Stimulated activated CD4-positive, alpha-beta T cell treated with anti-CD3 and anti-CD28 coated beads, TNF-alpha, amount 100 ng/mL, for 24 hours (primary cell): ENCODE results near the gene SBNO2.
"Not testable (repeated sequence)": the region's sequence is repeated elsewhere in the genome, so short reads cannot be mapped to it uniquely, and the experiment has no call there.

Source experiments
- DNase-seq, 3 experiments: peaks; one replicate each; pipeline ENCODE4 v3.0.0-alpha.2; 2020; ENCODE audit warnings: low read depth in 3 of 3

Gene SBNO2

DNA sequence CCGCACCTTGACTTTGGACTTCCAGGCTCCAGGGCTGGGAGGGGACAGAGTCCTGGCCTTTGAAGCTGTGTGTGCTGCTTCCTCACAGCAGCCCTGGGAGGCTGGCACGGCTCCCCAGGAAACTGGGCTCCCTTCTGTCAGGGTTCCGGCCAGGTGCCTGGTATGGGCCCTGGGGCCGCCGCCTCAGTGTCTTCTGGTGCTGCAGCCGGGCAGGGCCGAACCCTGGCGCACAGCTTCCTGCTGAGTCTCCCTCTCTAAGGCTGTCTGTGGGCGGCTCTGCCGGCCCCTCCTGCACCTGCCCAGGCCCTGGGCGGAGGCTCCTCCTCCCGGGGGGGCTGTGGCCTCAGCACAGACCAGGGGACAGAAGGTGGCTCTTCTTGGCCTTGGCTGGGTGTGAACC lies 37.9 kb downstream of the SBNO2 start:
- no peak for DNase-seq

DNA sequence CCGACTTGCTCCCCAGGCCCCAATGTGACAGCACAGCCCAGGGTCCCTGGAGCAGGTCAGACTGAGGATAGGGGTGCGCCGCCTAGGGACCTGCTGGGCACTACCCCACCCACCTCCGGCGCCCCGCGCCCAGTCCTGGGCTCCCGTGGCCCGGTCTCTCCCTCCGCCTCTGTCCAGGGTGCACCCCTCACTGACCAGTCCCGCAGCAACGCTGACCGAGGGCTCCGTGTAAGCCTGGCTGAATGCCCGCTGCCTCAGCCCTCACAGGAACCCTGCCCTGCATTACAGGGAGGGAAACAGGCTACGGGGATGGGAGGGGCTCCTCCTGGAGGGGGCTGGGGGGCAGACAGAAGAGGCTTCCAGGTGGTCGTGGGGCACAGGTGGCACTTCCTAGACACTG lies 38.6 kb downstream of the SBNO2 start:
- DNase-seq, result no peak

DNA sequence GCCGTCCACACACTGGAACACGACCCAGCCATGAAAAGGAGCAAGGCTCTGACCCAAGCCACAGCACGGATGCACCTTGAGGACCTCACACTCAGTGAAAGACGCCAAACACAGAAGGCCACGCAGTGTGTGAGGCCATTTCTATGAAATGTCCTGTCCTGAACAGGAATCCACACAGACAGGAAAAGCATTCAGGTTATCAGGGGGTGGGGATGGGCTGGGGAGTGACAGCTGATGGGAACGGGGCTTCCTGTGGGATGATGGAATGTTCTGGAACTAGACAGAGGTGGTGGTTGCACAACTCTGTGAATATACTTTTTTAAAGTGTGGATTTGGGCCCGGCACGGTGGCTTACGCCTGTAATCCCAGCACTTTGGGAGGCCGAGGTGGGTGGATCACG lies 39.6 kb downstream of the SBNO2 start:
- no peak for DNase-seq

DNA sequence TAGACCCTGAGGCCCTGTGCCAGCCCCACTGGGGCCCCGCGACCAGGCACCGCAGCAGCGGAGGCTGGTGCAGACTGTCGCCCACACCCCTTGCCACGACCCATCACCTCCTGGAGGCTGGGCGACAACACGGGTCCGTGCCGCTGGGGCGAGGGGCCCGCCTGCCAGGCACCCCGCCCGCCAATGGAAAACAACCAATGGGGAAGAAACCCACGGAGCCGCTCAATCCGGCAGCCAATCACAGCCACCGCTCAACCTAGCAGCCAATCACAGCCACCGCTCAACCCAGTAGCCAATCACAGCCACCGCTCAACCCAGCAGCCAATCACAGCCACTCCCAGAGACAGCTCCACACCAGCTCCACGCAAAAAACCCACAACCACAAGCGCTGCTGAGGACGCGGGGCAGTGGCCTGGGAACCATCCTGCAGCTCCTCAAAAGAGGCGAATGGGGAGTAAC lies 40.6 kb downstream of the SBNO2 start:
- DNase-seq, result peak; percentile 46 to 80 (median 67)

DNA sequence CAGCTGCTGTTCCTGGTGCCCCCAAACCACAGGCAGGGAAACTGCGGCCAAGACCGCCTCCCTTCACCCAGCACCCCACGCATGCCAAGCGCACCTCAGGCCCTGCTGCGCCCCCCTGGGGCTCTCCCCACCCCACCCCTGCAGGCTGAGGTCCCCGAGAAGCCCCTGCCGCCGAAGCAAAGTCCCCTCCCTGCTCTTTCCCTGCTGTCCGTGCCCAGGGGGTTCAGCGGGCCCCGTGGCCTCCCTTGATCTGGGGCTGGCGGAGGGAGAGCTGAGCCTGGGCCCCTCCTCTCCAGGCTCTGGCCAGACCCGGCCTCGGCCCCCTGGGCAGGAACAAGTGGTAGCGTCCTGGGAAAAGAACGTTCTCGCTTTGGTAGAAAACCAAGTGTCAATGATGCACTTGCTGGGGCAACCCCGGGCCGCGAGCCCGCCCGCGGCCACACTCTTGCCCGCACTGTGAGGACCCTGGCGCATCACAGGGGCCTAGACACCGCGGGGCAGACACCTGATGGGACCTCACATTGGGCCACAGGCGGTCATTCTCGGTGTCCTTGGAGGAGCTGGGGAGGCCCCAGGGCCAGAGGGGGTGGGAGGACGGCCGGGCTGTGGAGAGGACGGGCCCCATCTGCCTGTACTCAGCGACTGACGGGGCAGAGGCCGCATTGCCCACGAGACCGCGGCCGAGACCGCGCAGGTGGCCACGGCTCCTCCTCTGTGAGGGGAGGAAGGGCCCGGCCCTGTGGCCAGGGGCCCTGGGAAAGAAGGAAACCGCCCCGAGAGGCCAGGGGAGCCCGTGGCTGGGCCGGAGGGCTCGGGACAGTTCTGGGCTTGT lies 41.3 kb downstream of the SBNO2 start:
- no peak for DNase-seq

DNA sequence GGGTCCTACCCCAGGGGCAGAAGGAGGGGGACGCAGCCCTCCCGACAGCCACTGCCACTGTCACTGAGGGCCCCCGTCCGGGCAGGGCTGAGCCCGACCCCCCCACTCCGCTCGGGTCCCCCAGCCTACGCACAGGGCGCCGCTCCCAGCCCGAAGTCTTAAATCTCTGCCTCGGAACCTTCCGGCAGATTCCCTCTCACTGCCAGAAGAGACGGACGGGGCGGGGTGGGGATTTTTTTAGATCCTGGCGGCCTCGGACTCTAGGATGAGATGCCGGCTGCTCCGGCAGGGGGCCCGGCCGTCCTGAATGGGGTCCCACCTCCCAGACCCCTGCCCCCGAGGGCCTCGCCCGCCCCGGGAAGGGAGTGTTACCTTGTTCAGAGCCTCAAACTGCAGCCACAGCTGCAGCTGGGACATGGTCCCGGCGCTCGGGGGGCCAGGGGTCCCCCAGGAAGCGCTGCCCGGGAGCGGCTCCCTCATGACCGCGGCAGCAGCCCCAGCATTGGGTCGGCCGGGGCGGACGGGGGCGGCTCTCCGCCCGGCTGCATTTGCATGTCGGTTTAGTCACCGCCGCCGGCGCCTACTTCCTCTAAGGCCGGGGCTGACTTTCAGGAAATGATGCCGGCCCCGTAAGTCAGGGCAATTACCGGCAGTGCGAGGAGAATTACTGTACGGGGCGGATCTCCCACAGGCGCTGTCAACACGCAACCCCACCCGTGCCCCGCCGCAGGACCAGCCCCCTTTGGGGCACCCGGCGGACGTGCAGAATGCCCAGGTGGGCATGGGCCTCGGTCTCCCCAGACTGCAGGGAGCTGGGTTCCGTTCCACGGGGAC lies 42.1 kb downstream of the SBNO2 start:
- peak; percentile 74 to 89 (median 82) for DNase-seq

DNA sequence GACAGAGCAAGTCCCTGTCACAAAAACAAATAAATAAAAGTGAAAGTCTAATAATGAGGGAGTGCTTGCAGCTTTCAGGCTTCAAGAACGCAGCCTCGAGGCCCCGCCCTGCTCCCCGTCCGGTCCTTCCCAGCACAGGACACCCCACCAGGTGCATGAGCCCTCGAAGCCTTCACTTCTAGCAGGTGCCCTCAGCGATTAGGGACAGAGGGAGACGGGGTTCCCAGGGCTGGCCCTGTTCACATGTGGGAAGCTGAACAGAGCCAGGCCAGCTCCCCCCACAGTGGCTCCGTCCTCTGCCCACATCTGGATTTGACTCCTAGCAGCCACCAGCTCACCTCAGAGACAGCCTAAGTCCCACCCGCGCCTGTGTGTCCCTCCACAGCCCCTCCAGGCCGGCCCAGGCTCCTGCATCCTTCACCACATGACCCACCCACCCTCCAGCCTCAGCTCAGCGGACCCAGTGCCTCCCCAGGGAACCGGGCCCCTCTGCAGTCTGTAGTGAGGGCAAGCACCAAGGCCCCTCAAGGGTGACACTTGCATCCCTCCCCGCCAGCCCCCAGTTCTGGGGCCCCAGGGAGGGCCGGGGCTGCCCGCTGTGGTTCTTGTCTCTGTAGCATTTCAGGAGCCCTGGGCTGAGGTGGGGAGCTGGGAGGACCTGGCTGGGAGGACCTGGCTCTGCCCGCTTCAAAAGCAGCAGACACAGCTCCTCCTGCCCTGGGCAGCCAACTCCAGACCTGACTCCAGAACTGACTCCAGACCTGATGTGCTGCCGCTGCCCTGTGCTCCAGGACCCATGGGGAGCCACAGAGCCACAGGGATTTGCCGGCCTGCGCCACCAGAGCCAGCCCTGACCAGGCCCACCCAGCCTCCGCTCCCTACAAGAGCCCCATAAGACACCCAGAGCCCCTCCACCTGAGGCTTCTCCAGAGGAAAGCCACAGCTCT lies 43.0 kb downstream of the SBNO2 start:
- peak in 1 of 3 experiments; percentile 58 for DNase-seq

DNA sequence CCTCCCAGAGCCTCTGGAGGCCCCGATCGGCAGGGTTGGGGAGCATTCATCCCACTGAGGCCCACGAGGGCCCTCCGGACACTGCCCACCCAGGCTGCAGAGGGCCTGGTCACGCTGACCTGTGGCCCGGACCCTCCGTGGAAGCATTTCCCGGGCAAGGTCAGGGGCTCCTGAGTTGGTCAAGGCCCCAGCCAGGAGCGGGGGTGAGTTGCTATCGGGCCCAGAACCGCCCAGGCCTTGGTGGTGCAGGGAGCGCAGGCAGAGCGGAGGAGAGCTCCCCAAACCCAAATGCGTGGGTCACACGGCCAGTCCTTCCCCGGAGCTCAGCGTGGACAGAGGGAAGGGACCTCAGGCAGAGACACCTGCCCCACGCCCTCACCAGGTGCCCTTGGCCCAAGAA lies 44.5 kb downstream of the SBNO2 start:
- DNase-seq, result no peak

DNA sequence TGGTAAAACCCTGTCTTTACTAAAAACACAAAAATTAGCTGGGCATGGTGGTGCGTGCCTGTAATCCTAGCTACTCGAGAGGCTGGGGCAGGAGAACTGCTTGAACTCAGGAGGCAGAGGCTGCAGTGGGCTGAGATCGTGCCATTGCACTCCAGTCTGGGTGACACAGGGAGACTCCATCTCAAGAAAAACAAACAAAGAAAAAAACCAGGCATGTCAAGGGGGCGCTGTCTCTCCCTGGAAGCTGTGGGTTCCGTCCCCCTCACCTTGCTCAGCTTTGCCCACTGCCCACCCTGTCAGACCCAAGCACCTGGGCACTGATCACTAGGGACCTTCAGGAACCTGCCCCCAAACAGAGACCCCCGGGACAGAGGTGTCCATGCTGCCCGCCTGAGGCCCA lies 45.0 kb downstream of the SBNO2 start:
- not testable (repeated sequence) for DNase-seq

DNA sequence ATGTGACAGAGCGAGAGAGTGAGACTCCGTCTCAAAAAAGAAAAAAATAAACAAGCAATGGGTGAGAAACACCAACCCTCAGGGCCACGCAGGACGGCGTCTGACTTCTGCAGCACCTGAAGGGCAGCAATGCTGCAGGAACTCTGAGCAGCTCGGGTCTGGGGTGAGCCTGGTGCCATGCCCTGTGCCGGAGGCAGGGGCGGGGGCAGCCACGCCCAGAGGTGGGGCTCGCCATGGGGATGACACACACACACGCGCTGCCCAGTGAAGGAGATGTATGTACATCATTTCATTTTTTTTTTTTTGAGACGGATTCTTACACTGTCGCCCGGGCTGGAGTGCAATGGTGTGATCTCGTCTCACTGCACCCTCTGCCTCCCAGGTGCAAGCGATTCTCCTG lies 46.0 kb downstream of the SBNO2 start:
- DNase-seq, result no peak

DNA sequence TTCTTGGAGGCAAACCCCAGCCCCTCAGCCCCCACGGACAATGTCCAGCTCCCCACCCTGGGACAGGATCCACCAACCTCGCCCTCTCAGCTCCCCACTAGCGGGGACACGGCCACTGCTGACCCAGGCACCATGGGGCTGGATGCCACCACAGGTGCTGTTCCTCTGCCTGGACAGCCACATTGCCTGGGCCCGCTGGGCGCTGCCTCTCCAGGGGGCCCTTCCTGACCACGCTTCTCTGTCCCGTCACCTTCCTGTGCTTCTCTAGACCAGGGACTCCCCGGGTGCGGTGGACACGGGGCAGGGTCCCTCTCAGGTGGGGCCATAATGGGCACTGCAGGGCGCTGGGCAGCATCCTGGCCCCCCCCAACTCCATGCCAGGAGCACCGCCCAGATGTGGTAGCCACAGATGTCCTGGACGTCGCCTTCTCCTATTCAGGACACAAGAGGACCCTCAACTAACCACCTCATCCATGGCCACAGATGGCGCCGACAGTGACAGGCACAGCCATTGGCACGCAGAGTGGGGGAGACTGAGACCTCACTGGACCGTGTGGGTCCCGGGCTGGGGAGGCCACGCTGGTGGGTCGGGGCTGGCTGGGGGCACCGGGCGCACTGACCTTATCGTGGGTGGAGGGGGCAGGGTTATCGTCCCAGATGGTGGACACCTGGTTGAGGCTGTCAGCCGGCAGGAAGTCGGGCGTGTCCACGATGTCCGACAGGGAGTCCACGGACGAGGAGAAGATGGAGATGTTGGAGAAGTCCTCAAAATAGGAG lies 46.9 kb downstream of the SBNO2 start:
- no peak for DNase-seq

DNA sequence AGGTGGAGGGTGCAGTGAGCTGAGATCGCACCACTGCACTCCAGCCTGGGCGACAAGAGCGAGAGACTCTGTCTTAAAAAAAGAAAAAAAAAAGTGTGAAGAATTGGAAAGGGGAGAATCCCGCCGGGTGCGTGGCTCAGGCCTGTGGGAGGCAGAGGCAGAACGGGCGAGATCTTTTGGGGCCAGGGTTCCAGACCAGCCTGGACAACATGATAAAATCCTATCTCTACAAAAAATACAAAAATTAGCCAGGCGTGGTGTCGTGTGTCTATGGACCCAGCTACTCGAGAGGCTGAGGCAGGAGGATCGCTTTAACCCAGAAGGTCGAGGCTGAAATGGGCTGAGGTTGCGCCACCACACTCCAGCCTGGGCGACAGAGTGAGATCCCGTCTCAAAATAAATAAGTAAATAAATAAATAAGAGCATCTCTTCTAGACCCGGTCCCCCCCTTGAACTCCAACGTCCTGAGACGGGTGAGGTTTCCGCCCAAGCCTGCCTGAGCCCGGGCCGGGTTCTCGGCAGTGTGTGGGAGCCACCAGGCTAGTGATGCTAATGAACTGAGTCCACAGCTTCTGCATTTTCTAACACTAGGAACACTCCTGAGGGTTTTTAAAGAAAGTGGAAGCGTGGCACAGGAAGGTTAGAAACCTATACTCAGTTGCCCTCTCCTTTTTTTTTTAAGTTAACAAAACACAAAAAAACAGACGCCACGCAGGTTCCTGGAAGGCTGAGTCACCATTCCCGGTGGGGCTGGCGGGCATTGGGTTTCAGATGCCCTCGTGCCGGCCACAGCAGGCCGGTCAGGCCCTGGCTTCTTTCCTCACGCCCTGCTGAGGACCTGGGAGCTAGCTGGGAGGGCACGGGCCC lies 48.2 kb downstream of the SBNO2 start:
- DNase-seq, result no peak

DNA sequence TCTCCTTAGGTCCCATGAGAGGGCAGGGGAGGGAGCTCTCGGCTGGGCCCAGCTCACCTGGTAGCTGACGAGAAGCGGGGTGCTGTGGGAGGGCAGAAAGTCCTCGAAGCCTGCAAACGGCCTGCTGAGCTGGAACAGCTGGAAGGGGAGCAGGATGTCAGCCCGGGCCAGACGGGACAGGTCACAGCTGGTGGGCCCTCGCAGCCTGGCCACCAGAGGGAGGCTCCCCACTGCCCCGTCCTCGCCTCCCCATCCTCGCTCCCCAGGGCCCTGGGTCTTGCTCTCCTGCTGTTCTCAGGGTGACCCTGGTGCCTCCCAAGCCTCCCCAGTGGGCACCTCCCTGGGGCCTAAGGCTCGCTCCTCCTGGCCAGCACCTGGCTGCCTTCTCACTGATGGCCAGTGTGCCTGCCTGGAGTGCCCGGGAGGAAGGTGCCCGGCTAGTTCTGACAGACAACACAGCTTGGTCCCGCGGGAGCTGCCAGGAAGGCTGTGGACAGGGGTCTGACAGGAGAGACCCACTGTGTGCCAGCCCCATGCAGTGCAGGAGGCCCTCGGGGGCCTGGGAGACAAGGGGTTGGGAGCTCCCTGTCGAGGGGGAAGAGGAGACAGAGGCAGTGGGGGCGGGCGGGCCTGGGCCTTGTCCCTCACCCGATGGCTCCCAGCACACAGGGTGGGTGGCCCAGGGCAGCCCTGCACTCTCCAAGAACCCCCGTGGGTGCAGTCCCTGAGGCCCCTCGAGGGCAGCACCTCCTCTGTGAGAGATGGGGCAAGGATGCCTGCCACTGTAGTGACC lies 50.0 kb downstream of the SBNO2 start:
- no peak for DNase-seq

DNA sequence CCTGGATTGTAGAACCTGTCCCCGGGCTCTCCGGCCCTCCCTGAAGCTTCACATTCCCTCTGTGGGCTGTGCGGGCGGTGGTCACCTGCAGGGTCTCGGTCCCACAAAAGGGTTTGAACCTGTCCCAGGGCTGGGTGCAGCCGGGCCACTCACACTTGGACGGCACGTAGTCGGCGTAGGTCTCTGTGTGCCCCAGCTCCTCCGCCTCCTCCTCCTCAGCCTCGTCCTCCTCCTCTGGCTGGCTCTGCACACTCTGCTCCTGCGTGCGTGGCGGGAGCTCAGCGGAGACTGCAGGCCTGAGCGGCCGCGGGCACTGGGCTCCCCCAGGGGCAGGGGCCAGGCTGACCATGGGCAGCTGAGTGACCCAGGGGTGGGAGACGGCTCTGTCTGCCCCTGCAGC lies 50.7 kb downstream of the SBNO2 start:
- no peak for DNase-seq

DNA sequence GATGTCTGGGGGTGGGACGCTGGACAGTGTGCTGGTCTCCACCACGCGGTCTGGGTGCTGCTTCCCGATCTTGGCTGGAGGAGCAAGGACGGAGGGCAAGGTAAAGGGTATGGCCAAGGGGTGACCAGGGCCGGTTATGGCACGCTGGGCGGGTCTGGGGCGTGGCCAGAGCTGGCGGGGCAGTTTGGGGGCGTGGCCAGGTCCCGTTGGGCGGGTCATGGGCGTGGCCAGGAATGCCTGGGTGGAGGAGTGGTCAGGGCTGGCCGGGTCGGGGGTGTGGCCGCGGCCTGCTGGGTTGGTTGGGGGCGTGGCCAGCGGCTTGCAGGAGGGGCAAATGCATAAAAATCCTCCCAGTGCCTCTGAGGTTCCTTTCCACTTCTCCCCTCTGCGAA lies 51.1 kb downstream of the SBNO2 start:
- DNase-seq, result peak in 1 of 3 experiments; percentile 71

DNA sequence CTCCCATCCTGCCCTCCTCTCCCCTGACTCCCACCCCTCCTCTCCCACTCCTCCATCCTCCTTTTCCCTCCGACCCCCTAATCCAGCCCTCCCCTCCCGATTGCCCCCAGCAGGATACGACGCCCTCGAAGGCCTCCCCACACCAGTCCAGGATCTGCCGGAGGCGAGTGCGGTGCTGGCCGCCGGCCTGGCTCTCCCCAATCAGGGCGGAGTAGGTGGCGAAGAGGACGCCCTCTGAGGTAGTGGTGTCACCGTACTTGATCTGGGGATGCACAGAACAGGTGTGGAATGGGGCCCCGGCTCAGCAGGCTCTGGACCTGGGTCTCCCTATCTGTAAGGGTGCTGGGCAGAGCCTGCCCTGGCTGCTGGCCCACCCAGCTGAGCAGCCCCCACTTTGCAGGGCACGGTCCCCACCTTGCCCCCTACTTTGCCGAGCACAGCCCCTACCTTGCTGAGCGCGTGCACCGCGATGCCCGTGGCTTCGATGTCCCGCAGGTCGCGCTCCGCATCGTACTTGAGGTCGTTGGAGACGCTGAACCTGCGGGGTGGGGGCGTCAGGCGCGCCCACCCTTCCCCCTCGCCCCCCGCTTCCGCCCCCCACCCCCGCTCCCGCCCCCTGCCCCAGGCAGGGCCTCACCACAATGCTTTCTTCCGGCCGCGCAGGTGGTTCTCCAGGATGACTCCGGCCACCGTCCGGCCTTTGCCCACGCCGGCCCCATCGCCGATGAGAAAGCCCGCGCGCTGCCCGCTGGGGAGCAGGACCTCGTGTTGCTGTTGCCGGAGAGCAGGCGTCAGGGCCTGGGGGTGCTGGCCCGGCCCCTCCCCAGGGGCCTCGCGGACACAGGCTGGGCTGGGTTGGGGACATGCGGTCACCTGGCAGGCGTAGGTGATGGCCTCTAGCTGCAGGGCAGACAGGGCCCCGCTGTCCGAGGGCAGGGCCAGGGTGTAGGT lies 51.8 kb downstream of the SBNO2 start:
- DNase-seq, result no peak

DNA sequence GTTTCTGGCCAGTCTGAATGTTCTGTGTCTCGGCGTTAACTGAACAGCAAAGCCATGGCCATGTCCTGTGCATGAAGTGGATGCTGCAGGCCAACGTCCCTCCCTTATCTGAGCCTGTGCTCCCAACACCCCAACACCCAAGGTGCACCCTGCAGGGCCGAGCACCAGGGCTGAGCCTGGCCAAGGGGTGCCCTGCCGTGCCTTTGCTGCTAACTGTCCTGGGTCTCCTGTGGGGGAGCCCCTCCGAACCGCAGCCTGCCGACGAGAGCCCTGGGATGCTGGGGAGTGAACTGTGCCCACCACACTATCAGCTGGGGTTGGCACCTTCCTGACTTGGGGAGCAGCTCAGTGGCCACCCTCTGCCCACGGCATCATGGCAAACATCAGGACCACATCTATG lies 52.7 kb downstream of the SBNO2 start:
- DNase-seq, result no peak
